NCI-H748 (cell line): ENCODE results near the gene RAMP3.

Experiments
- DNase-seq: peaks from one replicate; lab custom pipeline; 2025; ENCODE audit not compliant: unreplicated experiment; lab: John Stamatoyannopoulos, UW

Gene RAMP3

DNA sequence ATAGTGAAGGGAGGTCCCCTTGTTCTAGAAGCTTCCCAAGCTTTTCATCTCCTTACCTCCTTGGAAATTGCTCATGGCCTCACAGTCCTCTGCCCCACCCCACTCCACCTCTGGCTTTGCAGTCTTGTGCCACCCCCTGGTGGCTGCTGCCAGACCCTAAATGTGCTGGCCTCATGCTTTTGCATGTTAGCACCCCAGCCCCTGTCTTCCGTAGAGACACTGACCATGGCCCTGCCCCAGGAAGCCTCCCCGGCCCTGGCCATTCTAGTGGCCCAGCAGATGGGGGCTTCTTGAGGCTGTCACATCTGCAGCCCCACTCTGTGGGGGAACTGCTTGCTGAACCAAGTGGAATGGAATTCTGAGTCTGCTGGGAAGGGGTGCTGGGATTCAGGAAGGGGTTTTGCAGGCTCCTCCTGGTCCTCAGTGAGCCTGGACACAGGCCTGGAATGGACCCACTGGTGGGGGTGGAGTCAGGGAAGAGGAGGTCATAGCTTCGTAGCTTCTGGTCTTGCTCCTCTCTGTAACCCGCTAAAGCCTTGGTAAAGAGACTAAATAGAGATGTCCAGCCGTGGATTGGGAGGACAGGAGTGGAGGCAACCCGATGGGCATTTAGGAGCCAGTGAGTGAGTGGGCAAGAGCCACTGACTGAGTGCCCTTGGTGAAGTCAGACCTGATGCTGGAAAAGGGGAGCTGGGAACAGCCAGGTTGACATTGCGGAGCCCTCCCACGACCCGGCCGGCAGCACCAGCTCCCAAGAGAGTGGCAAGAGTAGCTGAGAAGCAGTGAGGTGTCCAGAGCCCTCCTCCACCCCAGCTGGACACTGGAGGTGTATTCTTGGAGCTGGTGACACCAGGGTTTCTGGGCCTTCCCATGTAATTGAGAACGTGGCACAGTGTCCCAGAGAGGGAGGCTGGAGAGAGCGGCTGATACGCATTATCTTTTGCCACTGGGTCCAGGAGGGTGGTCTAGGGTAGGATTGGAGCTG lies 20.9 kb downstream of the RAMP3 start:
- no peak for DNase-seq

DNA sequence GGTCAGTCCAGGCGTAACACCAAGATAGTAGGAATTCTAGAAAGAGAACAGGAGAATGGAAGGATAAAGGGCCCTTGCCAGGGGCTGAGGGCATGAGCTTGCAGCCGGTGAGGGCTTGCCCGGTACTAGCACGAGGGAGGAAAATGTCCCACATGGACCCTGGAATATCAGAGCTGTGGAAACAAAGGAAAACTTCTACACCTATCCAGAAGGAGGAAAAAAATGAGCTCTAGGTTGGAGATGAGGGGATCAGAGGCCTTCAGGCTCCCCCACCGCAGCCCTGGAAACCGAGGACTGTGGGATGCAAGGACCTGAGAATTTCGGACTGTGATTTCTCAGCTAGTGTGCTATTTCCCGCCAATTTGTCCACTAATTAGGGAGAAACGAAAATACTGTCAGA lies 22.1 kb downstream of the RAMP3 start:
- no peak for DNase-seq

DNA sequence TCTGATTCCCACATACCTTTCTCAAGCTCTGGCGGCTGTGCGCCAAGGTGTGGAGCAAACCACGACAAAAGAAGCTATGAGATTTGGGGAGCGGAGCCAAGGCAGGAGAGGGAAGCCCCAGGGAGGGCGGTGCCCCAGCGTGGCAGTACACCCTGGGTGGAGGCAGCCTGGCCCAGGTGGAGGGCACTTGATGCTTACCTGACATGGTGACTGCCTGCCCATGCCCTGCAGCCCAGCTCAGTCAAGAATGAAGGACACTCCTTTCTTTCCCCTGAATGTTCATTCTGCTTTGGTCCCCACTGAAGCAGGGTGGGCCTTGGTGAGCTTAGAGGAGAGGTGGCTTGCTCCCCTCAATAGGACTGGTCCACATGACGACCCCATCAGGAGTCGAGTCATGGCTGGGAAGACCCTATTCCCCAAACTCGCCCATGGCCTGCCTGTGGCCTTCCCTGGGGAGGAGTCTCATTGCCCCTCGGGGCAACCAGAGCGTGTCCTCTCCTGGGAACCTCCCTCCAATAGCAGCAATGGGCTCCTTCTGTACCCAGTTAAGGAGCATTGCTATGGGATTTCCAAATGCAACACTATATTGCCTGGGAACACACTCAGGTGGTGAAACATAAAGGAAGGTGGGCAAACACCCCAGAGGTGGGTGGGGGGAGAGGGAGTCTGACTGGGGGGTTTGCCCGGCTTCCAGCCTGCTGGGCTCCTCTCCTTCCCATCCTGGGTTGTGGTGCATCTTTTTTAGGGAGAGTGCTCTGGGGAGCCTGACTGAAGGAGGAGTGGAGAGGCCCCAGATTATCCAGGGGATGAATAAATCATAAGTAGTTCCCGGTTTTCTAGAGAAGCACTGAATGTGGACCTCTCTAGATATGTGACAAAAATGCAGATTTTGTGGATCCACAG lies 22.7 kb downstream of the RAMP3 start:
- DNase-seq: no peak

DNA sequence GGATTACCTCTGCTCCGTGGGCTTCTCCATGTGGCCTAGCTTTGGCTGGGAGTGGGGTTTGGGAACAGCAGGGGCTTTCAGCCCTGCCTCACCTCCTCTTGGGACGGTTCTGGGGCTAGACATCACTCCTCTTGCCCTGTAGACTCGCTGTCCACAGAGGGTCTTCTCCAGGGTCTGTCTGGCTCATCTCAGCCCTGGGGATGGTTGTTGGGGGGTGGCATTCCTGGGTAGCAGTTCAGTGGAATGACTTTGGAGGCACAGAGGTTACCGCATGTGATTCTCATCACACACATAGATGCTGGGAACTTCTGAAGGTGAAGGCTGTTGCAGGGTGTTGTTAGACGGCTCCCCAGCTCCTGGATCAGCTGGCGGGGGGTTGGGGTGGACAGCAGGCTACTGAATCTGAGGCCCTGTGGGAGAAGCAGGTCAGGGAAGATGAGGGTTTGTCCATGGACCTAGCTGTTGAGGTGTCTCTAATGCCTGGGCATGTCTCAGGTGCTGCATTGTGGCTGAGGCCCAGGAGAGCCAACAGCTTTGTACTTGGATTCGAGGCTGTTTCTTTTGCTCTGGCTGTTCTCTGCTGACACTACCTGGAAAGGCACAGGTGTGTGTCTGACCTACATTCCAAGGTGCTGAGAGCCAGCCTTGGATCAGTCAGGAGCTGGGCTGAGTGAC lies 23.8 kb downstream of the RAMP3 start:
- no peak for DNase-seq

DNA sequence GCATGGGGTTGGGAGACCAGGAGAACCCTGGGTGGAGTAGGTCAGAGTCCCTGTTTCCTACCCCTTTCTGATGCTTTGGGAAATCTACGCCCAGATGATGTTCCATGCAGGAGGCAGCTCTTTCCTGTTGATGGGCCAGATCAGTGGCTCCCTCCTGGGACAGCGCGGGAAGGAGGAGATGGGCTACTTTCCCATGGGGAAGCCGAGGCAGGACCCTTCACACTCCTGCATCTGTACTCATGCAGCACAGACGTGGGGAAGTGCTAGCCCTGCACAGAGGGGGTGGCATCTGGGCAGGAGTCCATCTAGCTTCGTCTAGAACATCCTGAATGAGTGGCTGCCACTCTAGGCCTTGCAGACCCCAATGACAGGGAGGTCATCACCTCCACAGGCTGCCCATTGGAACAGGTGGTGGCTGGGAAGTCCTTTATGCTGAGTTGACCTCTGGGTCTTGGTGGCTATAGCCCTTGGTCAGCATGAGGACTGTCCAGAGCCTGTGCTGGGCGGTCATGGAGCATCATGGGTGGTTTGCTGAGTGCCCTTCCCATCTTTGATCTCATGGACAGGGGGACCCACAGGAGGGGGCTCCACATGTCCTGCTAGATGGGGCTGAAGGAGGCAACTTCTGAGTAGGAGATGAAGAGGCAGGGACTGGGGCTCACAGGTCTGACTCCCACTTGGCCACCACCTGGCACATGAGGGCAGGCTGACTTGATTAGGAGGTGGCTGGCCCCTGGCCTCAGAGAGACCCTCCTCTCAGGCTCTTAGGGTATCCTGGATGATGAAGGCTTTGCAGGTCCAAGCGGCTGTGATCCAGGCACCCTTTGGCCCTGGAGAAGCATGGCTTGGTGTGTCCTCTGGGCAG lies 24.6 kb downstream of the RAMP3 start:
- no peak for DNase-seq

DNA sequence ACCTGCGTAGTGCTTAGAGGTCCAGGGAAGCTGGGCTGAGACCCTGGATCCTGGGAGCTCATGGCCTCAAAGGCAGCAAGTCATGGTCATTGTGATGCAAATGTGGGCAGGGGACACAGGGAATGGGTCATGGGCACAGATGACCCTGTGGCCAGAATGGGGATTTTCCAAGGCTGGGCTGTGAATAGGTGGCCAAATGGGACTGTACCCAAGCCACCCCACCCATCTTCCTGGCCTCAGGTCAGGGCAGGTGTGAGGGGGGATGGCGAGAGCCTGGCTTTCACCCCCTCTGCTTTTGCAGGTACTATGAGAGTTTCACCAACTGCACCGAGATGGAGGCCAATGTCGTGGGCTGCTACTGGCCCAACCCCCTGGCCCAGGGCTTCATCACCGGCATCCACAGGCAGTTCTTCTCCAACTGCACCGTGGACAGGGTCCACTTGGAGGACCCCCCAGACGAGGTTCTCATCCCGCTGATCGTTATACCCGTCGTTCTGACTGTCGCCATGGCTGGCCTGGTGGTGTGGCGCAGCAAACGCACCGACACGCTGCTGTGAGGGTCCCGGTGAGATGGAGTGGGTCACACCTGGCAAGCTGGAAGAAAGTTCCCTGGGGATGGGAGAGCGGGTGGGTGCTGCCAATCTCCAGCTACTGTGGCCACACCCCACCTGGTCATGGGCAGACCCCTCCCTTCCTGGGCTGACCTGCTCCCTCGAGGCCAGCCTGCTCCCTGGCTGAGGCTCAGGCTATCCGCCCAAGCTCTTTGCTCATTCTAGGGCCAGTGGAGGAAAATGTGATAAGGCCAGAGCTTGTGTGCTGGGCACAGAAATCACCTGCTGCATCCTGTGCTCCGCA lies 25.5 kb downstream of the RAMP3 start:
- no peak for DNase-seq

DNA sequence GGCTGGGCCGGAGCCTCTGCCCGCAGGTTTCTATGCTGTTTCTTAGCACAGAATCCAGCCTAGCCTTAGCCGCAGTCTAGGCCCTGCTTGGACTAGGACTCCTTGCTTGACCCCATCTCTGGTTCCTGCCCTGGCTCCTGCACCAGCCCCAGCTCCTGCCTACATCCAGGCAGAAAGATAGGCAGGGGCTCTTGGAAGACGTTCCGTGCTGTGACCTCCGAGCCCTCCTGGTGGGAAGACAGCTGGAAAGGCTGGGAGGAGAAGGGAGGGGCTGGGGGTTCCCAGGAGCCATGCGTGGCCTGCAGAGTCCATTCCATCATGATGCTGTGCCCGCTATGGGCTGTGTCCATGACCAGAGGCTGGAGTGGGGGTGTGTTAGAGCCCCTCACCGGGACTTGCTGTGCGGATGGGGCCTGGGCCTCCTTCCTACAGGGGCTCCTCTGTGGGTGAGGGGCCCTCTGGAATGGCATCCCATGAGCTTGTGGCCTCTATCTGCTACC lies 26.2 kb downstream of the RAMP3 start:
- no peak for DNase-seq

DNA sequence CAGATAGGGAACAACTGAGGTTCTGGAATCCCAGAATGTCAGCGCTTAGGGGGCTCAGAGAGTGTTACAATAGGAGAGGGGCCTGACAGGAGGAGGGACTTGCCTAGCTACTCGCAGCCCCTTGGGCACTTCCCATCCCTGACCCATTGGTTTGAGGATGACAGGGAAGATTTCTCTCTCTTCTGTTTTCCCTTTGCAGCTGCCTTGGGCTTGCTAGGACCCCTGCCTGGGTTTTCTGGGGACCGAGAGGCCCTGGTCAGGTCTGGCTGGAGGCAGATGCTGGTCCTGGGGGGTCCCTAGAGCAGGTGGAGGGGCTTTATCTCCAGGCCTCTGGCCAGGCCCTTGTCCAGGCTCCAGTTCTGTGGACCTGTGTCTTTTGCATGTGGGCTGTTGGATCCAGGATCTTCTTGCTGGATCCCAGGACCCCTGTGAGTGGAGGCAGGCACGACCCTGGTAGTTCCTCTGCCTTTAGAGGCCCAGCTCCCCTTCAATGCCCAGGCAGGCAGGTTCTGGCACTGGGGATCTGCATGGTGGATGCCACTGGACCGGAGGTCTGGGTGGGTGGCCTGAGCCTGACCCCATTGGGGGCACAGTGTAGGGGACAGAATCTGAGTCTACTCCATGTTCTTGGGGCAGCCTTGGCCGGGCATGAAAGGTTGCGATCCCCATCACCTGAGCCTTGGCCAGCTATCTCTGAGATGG lies 26.9 kb downstream of the RAMP3 start:
- no peak for DNase-seq

DNA sequence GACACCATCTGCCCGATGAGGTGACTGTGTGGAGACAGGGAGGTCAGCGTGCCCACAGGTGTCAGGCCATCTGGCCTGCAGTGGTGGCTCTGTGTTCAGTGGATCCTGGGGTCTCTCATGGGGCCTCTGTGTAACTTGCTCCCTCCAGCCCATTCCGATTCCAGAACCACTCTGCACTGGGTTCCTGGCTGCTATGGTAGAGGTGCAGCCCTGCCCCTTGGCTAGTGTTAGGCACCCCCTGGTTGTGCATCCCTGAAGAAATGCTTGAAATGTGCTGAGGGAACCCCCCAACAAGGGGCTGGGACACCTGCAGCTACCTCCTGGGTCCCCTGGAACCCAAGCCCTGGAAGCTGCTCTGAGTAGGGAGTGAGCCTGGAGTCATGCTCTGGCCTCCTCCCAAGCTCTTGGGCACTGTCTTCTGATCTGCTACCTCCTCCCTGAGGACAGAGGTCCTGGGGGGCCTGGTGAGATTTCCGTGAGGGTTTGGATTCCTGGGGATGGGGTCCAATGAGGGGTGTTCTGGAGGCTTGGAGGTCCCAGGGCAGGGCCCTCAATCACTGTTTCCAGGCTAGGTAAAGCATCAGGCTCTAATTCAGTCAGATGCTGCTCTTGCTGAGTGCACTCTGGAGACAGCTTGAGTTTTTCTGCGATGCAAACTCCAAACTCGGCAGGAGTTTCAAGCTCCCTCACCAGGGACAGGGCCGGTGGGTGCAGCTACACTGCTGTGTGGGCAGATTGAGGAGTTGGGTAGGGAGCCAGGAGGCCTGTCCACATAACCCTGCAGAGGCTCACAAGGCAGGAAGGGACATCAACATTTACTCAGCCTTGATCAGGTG lies 27.7 kb downstream of the RAMP3 start:
- no peak for DNase-seq

DNA sequence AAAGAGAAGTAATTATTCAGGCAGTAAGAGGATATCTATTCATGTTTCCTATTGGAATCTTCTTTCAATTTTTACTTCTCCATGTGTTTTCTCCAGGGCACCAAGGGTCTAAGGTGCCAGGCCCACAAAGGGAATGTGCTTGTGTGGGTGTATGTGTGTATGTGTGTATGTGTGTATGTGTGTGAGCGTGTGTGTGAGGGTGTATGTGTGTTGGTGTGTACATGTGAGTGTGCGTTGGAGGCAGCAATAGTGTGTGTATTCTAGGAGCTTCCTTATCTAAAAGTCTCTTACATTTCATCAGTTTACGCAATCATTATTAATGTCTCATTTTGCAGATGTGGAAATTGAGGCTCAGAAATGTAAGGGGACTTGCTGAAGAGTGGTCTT lies 28.3 kb downstream of the RAMP3 start:
- DNase-seq: no peak

DNA sequence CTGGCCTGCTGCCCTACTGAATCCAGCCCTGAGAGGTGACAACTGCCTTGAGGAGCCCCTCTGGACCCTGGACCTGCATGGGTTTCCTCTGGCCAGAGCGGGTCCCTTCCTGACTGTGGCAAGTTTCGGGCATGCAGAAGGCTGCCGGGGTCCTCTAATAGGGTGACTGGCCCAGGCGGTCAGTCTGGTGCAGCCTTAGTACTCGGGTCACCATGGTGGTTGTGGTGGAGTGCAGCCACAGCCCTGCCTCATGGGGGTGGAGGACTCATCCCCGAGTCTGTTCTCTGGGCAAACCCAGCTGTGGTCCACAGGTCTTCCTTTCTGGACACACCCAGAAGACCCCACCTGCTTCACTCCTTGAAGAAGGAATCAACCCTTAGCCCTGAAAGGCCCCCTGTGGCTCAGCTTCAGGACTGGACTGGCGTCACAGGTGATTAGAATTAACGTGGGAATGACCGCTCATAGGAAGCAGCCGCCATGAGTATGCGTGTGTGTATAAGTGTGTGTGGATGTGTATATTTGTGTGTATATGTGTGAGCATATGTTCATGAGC lies 28.7 kb downstream of the RAMP3 start:
- DNase-seq: no peak

DNA sequence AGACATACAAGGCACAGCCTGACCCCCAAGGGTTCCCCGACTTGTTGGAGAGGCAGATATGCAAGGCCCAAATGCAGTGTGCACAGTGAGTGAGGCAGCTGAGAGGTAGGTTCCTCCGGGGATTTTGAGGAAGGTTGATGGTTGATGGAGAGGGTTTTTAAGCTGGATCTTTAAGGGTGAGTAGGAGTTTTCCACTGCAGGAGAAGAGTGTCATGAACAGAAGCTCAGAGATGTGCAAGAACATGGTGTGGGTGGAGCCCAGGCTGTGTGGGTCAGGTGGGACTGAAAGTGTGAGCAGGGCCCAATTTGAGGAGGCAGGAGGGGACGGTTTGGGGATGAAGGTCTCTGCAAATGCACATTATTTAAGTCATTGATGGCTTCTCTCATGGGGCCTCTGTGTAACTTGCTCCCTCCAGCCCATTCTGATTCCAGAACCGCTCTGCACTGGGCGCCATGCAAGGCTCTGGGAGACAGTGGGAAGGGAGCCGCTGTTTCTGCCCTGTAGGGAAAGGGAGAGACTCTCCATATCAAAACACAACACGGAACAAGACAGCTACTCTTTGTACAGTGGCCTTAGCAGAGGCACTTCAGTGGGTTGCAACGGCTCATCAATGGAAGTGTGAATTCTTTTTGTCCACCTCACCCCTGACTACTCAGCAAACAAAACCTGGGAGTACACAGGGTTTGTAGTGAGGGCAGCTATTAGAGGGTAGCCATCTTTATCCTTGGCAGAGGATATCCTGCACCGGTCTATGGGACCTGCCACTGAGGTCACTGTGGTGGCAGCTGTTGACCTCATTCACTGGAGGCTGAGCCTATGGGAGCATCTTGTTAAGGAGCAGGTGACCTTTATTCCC lies 29.7 kb downstream of the RAMP3 start:
- DNase-seq: no peak

DNA sequence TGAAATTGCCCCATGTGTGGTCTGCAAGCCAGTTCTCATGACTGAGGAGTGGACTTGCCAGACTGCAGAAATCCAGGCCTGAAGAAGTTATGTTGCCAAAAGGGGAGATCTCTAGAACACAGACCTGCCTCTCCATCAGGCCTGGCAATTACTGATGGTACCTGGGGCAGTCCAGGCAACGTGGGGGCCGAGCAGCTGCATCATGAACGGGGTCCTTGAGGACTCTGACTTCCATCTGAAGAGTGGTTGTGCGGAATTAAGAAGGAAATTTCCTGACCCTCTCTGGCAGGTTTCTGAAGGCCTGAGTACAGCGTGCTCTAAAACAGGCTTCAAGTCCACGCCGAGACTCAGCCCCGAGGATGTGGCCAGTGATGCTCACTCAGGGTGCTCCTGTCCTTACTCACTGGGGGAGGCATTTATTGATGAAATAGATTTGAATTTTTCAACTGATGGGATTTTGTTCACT lies 30.4 kb downstream of the RAMP3 start:
- DNase-seq: no peak

DNA sequence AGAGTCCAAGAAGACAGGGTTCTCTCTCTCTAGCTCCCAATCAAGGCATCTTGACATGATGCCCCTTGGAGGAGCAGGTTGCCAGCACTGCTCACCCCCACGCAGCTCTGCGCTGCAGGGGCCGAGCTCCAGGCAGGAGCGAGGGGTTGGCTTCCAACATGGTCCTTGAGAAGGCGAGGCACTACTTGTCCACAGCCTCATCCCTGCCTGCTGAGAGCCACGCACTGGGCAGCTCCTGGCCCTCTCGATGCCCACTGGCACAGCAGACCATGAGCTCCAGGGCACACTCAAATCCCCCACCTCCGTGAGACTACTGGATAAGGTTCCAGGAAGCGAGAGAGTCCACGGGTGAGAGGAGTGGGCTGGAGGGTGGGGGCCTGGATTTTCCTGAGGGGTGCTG lies 31.1 kb downstream of the RAMP3 start:
- no peak for DNase-seq

DNA sequence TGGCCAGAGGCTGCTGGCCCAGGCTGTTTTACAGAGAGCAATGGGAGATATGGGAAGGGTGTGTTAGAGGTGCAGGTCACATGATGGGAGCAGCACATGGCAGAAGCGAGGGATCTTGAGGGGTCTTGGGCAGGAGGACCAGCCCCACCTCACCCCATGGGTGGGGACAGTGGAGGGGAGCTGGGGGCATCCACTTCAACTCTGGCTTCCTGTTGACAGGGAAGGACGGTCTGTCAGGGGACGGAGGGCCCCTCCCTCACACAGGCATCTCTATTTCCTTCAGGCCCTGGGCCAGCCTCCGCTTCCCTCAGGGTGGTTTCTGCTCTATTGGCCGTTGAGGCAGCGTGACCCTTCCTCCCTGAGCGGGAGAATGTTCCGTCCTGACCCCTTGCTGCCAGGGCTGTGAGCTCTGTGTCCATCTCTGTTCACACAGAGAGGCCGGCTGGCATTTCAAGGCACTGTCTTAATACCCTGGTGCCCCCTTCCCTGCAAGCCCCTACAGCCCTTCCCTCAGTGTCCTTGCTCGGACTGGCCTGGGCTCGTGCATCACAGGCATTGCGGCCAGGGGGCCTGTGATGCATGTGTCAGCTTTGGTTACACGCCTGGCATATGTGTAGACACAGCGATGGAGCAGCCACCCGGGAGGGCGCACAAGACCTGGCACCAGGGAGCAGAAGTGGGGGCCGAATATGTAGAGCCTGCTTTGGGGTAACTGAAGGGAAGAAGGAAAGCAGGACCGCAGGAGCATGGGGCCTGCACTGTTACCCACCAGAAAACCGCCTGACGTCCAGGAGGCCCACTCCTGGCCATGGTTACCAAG lies 31.8 kb downstream of the RAMP3 start:
- DNase-seq: no peak
